Gastroesophageal sphincter (tissue), 4 donors: ENCODE results near the gene HIC2. TPM values are rescaled to one million over a fixed set of nuclear protein-coding genes. Genes with fewer than 3 reads are reported as not detected.

ENCODE experiments used
- ATAC-seq: fragments of 150-250 bp; one replicate; pipeline ENCODE4 v1.9.1; 2016; ENCODE audit warnings: mild to moderate bottlenecking, moderate library complexity
- H3K27ac ChIP-seq, 4 donors: fragments of 200-600 bp; sonication (generic) in 3 of 4; 1 replicate in 3 of 4; 2 replicates in 1 of 4; pipeline ENCODE4 v1.5.1; 2016 to 2019
- H3K27me3 ChIP-seq: fragments of 200-600 bp; sonication (generic); one replicate; pipeline ENCODE4 v1.5.1; 2019
- H3K36me3 ChIP-seq, 2 donors: fragments of 200-600 bp; sonication (generic); one replicate each; pipeline ENCODE4 v1.5.1; 2019; ENCODE audit warnings: control low read depth in 1 of 2
- H3K4me1 ChIP-seq, 3 donors: fragments of 200-600 bp; sonication (generic); 1 replicate in 2 of 3; 2 replicates in 1 of 3; pipeline ENCODE4 v1.5.1; 2016 to 2019; ENCODE audit warnings: control low read depth in 2 of 3
- H3K4me3 ChIP-seq, 2 donors: fragments of 200-600 bp; sonication (generic); one replicate each; pipeline ENCODE4 v1.5.1; 2019; ENCODE audit warnings: mild to moderate bottlenecking in 1 of 2, moderate library complexity in 1 of 2
- H3K9me3 ChIP-seq, 3 donors: fragments of 200-600 bp; sonication (generic); one replicate each; pipeline ENCODE4 v1.5.1; 2017 to 2019; ENCODE audit warnings: control low read depth in 2 of 3
- EP300 ChIP-seq: sonication (generic); formaldehyde crosslinking; IDR thresholded peaks from one replicate; pipeline ENCODE4 v1.6.1; 2017; ENCODE audit warnings: antibody characterized with exemption, mild to moderate bottlenecking
- POLR2A ChIP-seq, 2 donors: fragments of 450-650 bp; IDR thresholded peaks; one replicate each; pipeline ENCODE4 v1.6.1; 2017; ENCODE audit warnings: antibody characterized with exemption in 2 of 2, mild to moderate bottlenecking in 2 of 2, moderate library complexity in 1 of 2
- POLR2AphosphoS5 ChIP-seq: sonication (generic); formaldehyde crosslinking; IDR thresholded peaks from one replicate; pipeline ENCODE4 v1.6.1; 2017; ENCODE audit warnings: antibody characterized with exemption
- WGBS, 2 donors: methylation state at CpG; one replicate each; pipeline ENCODE4 v1.1.5; 2018; ENCODE audit warnings: low coverage in 1 of 2; 5-methylcytosine and 5-hydroxymethylcytosine counted together
- total RNA-seq, 4 donors: library from RNA; depleted of rRNA; stranded (reverse); fragments of >200 nt; gene quantifications; one replicate each; pipeline ENCODE4 v1.1.0, GENCODE V29; 2016
- TF ChIP-seq, protein P1 (sequence below), 4 experiments: fragments of 200-600 bp in 2 of 4; fragments of 450-650 bp in 2 of 4; sonication (generic) in 1 of 4; IDR thresholded peaks; one replicate each; pipeline ENCODE4 v1.5.1; 2017 to 2019; ENCODE audit warnings: antibody characterized with exemption in 4 of 4, mild to moderate bottlenecking in 2 of 4, moderate library complexity in 2 of 4

The HIC2 gene
- total RNA-seq, 4 donors from 2014 or later = 4.4 to 5.1 (median 4.8) TPM

DNA sequence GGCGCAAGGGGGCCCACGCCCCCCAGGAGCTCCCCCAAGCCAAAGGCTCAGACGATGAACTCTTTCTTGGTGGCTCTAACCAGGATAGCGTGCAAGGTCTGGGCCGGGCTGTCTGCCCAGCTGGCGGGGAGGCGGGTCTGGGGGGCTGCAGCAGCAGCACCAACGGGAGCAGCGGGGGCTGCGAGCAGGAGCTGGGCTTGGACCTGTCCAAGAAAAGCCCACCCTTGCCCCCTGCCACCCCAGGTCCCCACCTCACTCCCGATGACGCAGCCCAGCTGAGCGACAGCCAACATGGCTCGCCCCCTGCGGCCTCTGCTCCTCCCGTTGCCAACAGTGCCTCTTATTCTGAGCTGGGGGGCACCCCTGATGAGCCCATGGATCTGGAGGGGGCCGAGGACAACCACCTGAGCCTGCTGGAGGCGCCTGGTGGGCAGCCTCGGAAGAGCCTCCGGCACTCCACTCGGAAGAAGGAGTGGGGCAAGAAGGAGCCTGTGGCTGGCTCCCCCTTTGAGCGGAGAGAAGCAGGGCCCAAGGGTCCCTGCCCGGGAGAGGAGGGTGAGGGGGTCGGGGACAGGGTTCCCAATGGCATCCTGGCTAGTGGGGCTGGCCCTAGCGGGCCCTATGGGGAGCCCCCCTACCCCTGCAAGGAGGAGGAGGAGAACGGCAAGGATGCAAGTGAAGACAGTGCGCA, 28.4 kb downstream of the HIC2 start:
- WGBS, 2 donors = 86% methylated on average over 2 of the region's 27 CpGs; no CpG with 5 or more reads in 1 of the 2 donors

DNA sequence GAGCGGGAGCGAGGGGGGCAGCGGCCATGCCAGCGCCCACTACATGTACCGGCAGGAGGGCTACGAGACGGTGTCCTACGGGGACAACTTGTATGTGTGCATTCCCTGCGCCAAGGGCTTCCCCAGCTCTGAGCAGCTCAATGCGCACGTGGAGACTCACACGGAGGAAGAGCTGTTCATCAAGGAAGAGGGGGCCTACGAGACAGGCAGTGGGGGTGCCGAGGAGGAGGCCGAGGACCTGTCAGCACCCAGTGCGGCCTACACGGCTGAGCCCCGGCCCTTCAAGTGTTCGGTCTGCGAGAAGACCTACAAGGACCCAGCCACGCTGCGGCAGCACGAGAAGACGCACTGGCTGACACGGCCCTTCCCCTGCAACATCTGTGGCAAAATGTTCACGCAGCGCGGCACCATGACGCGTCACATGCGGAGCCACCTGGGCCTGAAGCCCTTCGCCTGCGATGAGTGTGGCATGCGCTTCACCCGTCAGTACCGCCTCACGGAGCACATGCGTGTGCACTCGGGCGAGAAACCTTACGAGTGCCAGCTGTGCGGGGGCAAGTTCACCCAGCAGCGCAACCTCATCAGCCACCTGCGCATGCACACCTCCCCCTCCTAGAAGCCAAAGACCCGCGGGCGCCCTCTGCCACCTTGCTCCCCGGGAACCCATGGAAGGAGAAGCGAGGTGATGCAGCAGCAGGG, 29.1 kb downstream of the HIC2 start:
- no peak overlapping the region for H3K4me3 ChIP-seq
- 89% methylated on average over 11 of the region's 49 CpGs; no CpG with 5 or more reads in 1 of the 2 donors for WGBS, 2 donors
- TF ChIP-seq EP300 (no peak), POLR2AphosphoS5 (no peak), POLR2A (IDR thresholded peaks at IDR 0.05) (no peak)
- TF ChIP-seq, protein P1, sequence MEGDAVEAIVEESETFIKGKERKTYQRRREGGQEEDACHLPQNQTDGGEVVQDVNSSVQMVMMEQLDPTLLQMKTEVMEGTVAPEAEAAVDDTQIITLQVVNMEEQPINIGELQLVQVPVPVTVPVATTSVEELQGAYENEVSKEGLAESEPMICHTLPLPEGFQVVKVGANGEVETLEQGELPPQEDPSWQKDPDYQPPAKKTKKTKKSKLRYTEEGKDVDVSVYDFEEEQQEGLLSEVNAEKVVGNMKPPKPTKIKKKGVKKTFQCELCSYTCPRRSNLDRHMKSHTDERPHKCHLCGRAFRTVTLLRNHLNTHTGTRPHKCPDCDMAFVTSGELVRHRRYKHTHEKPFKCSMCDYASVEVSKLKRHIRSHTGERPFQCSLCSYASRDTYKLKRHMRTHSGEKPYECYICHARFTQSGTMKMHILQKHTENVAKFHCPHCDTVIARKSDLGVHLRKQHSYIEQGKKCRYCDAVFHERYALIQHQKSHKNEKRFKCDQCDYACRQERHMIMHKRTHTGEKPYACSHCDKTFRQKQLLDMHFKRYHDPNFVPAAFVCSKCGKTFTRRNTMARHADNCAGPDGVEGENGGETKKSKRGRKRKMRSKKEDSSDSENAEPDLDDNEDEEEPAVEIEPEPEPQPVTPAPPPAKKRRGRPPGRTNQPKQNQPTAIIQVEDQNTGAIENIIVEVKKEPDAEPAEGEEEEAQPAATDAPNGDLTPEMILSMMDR (IDR thresholded peaks at IDR 0.05) = no peak
- H3K36me3 ChIP-seq = peaks cover 0 to 58% of the 10 kb centered on the region in 2 donors
- no peaks in the 10 kb centered on the region for H3K9me3 ChIP-seq
- peaks cover 0 to 17% (median 0%) of the 10 kb centered on the region in 3 donors for H3K4me1 ChIP-seq
- ATAC-seq = no peak
- H3K27ac ChIP-seq = no peak overlapping the region
- no peaks in the 10 kb centered on the region for H3K27me3 ChIP-seq

More for the DNA sequence above, 28.4 kb downstream of the HIC2 start:
- TF ChIP-seq POLR2A (IDR thresholded peaks at IDR 0.05) (no peak), EP300 (no peak), POLR2AphosphoS5 (no peak)
- TF ChIP-seq, protein P1 (IDR thresholded peaks at IDR 0.05) = no peak
- Histone ChIP-seq H3K4me1 (peaks cover 0 to 20% (median 0%) of the 10 kb centered on the region in 3 donors), H3K4me3 (no peak overlapping the region), H3K9me3 (no peaks in the 10 kb centered on the region), H3K27ac (no peak overlapping the region), H3K27me3 (no peaks in the 10 kb centered on the region), H3K36me3 (peaks cover 0 to 58% of the 10 kb centered on the region in 2 donors)
- no peak for ATAC-seq

DNA sequence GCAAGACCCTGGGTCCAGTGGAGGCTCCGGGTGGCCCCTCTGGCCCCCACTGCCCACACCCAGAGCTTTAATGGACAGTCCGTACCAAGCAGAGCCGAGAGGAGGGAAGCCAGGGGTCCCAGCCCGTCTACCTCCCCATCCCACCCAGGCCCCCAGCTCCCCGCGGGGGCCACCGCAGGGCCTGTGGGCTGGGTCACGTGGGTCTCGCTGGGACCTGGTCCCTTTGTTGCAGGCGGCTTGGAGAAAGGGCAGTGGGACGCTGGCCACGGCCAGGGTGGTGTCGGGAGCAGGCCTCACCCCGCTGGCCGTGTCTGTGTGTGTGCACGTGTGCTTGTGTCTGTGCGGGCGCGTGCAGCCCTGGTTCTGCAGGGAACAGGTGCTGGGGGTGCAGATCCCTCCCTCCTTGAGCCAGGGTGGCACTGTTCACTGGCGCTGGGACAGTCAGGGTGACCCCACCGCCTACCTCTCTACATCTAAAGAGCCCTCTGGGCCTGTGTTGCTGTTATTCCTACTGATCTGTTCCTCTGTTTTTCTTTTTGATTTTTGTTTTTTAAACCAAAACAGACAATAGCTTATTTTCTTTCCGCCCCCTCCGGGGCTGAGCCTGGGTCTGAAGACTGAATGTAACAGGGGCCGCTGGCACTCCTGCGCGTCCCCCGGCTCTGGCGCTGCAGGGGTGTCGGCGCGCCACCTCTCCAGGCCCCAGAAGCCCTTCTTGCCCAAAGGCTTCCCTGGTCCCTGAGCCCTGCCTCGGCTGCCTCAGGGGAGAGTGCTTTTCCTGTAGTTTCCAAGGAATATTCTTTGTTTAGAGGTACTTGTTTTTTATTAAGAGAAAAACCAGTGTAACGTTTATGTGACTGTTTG, 29.9 kb downstream of the HIC2 start:
- Histone ChIP-seq H3K4me3 (no peak overlapping the region), H3K9me3 (no peaks in the 10 kb centered on the region), H3K27me3 (no peaks in the 10 kb centered on the region), H3K36me3 (peaks cover 0 to 58% of the 10 kb centered on the region in 2 donors), H3K27ac (no peak overlapping the region), H3K4me1 (peaks cover 0 to 16% (median 0%) of the 10 kb centered on the region in 3 donors)
- WGBS, 2 donors = 86 to 89% methylated on average over 10 to 13 of the region's 33 CpGs
- TF ChIP-seq EP300 (no peak), POLR2A (IDR thresholded peaks at IDR 0.05) (no peak), POLR2AphosphoS5 (no peak)
- TF ChIP-seq, protein P1 (IDR thresholded peaks at IDR 0.05) = no peak
- ATAC-seq = no peak

GRCh38 chr22:21447694-21448402, 30.7 kb downstream of the HIC2 start:
- WGBS, 2 donors = 66 to 88% methylated on average over 5 to 12 of the region's 22 CpGs

More at GRCh38 chr22:21447694-21448402, 30.7 kb downstream of the HIC2 start:
- TF ChIP-seq POLR2A (IDR thresholded peaks at IDR 0.05) (no peak), POLR2AphosphoS5 (no peak)
- Histone ChIP-seq H3K27ac (no peak overlapping the region), H3K36me3 (peaks cover 0 to 57% of the 10 kb centered on the region in 2 donors), H3K4me3 (no peak overlapping the region), H3K9me3 (no peaks in the 10 kb centered on the region), H3K4me1 (peaks cover 0 to 14% (median 0%) of the 10 kb centered on the region in 3 donors), H3K27me3 (no peaks in the 10 kb centered on the region)
- ATAC-seq = no peak
